GM23338 (cell line): ENCODE data around the gene DOCK2.

Experiments
- CREB1 ChIP-seq: fragments of 250-450 bp; sonication (Bioruptor Pico); IDR thresholded peaks from 2 replicates; pipeline ENCODE4 v1.5.0; 2020; ENCODE audit warnings: low read depth, mild to moderate bottlenecking, moderate library complexity
- CTCF ChIP-seq, 2 experiments: fragments of 200-600 bp in 1 of 2; sonication (generic) in 1 of 2; conservative IDR thresholded peaks; 2 replicates each; pipeline versions ENCODE4 v1.5.1 to v1.6.1; 2016 to 2017; ENCODE audit warnings: antibody characterized with exemption in 2 of 2, low read depth in 2 of 2, mild to moderate bottlenecking in 2 of 2, moderate library complexity in 1 of 2
- EZH2 ChIP-seq: fragments of 200-600 bp; sonication (generic); IDR thresholded peaks from one replicate; pipeline ENCODE4 v1.8.0; 2017; ENCODE audit warnings: antibody characterized with exemption, mild to moderate bottlenecking, low read depth; ENCODE audit not compliant: unreplicated experiment
- EZH2phosphoT487 ChIP-seq: fragments of 200-600 bp; sonication (generic); IDR thresholded peaks from one replicate; pipeline ENCODE4 v1.8.1; 2018; ENCODE audit warnings: antibody characterized with exemption; ENCODE audit not compliant: unreplicated experiment
- JUNB ChIP-seq: IDR thresholded peaks from one replicate; pipeline ENCODE4 v1.6.1; 2016; ENCODE audit warnings: antibody characterized with exemption; ENCODE audit not compliant: unreplicated experiment
- NANOG ChIP-seq: IDR thresholded peaks from 2 replicates; pipeline ENCODE4 v1.6.1; 2016; ENCODE audit warnings: antibody characterized with exemption, borderline replicate concordance
- POLR2AphosphoS5 ChIP-seq: IDR thresholded peaks from 2 replicates; pipeline ENCODE4 v1.6.1; 2016; ENCODE audit warnings: antibody characterized with exemption, low read depth
- STAT1 ChIP-seq: IDR thresholded peaks from one replicate; pipeline ENCODE4 v1.6.1; 2016; ENCODE audit warnings: antibody characterized with exemption; ENCODE audit not compliant: unreplicated experiment
- ZNF114 ChIP-seq: fragments of 250-450 bp; sonication (Bioruptor Pico); IDR thresholded peaks from 2 replicates; pipeline ENCODE4 v1.5.0; 2020; ENCODE audit warnings: mild to moderate bottlenecking, moderate library complexity
- ZNF331 ChIP-seq: fragments of 250-450 bp; sonication (Bioruptor Pico); IDR thresholded peaks from 2 replicates; pipeline ENCODE4 v1.5.0; 2020; ENCODE audit warnings: low read depth, mild to moderate bottlenecking, moderate library complexity
- TF ChIP-seq, protein P1 (sequence below): IDR thresholded peaks from one replicate; pipeline ENCODE4 v1.6.1; 2018; ENCODE audit warnings: antibody characterized with exemption; ENCODE audit not compliant: unreplicated experiment

DNA sequence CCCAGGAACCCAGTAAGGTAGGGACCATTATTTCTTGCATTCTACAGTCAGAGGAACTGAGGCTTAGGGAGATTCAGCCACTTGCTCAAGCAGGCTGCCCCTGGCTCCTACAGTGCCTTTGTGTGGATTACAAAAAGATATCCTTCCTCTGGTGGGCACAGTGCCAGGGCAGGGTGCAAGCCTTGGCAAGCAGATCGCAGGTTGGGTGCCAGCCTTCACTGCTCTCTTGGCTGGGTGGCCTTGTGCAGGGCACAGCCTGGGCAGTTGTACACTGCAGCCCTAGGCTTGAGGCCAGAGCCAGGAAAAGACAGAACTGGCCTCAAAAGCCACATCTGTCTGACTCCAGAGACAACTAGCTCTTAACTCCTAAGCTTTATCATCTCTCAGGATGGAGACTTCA, 15.0 kb downstream of the DOCK2 start:
- TF ChIP-seq CTCF (conservative IDR thresholded peaks at IDR 0.05; ENCODE audit: low read depth in 2 of 2) = no peak
- no peak for TF ChIP-seq JUNB
- no peak for TF ChIP-seq EZH2phosphoT487
- TF ChIP-seq POLR2AphosphoS5 = no peak
- TF ChIP-seq ZNF331 (CRISPR knock-in tag) = no peak
- no peak for TF ChIP-seq ZNF114 (CRISPR knock-in tag)
- TF ChIP-seq EZH2 = no peak
- TF ChIP-seq, protein P1, sequence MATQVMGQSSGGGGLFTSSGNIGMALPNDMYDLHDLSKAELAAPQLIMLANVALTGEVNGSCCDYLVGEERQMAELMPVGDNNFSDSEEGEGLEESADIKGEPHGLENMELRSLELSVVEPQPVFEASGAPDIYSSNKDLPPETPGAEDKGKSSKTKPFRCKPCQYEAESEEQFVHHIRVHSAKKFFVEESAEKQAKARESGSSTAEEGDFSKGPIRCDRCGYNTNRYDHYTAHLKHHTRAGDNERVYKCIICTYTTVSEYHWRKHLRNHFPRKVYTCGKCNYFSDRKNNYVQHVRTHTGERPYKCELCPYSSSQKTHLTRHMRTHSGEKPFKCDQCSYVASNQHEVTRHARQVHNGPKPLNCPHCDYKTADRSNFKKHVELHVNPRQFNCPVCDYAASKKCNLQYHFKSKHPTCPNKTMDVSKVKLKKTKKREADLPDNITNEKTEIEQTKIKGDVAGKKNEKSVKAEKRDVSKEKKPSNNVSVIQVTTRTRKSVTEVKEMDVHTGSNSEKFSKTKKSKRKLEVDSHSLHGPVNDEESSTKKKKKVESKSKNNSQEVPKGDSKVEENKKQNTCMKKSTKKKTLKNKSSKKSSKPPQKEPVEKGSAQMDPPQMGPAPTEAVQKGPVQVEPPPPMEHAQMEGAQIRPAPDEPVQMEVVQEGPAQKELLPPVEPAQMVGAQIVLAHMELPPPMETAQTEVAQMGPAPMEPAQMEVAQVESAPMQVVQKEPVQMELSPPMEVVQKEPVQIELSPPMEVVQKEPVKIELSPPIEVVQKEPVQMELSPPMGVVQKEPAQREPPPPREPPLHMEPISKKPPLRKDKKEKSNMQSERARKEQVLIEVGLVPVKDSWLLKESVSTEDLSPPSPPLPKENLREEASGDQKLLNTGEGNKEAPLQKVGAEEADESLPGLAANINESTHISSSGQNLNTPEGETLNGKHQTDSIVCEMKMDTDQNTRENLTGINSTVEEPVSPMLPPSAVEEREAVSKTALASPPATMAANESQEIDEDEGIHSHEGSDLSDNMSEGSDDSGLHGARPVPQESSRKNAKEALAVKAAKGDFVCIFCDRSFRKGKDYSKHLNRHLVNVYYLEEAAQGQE = no peak
- TF ChIP-seq STAT1 = no peak
- TF ChIP-seq NANOG = no peak
- TF ChIP-seq CREB1 (CRISPR knock-in tag) = no peak
